GM18507 (cell line): ENCODE data around the gene KCND2.

Source experiments
- DNase-seq: peaks from one replicate; pipeline ENCODE4 v3.0.0; 2011; ENCODE audit warnings: low read depth; ENCODE audit not compliant: insufficient read length; ENCODE audit errors: extremely low spot score
- FAIRE-seq: peaks from 2 replicates; lab custom pipeline; 2011; peaks lifted over from hg19 to GRCh38; lab: Jason Lieb, UNC

KCND2 gene

GRCh38 chr7:120723465-120724385, 450.8 kb downstream of the KCND2 start:
- no peak for DNase-seq
- no peak for FAIRE-seq

GRCh38 chr7:120724448-120724847, 451.5 kb downstream of the KCND2 start:
- DNase-seq (no peak), FAIRE-seq (no peak)

GRCh38 chr7:120724955-120725354, 452.0 kb downstream of the KCND2 start:
- no peak for DNase-seq
- no peak for FAIRE-seq

- peak; percentile 87 for FAIRE-seq
- DNase-seq: no peak
Observed at GRCh38 chr7:120725376-120726039, 452.5 kb downstream of the KCND2 start.

GRCh38 chr7:120729245-120729644, 456.3 kb downstream of the KCND2 start:
- DNase-seq (no peak), FAIRE-seq (no peak)

GRCh38 chr7:120731271-120731670, 458.3 kb downstream of the KCND2 start:
- DNase-seq (no peak), FAIRE-seq (no peak)

- FAIRE-seq (no peak), DNase-seq (no peak)
Observed at GRCh38 chr7:120732256-120732655, 459.3 kb downstream of the KCND2 start.

- DNase-seq: no peak
- no peak for FAIRE-seq
Observed at GRCh38 chr7:120733143-120733542, 460.2 kb downstream of the KCND2 start.

GRCh38 chr7:120733835-120734234, 460.9 kb downstream of the KCND2 start:
- DNase-seq (no peak), FAIRE-seq (no peak)

GRCh38 chr7:120735791-120736190, 462.8 kb downstream of the KCND2 start:
- no peak for FAIRE-seq
- DNase-seq: no peak

GRCh38 chr7:120738816-120739215, 465.8 kb downstream of the KCND2 start:
- FAIRE-seq: no peak
- no peak for DNase-seq

GRCh38 chr7:120740348-120740747, 467.4 kb downstream of the KCND2 start:
- DNase-seq: no peak
- FAIRE-seq: no peak

- no peak for DNase-seq
Observed at GRCh38 chr7:120741371-120742042, 468.5 kb downstream of the KCND2 start.

GRCh38 chr7:120742372-120742771, 469.4 kb downstream of the KCND2 start:
- FAIRE-seq (no peak), DNase-seq (no peak)

More at GRCh38 chr7:120741371-120742042, 468.5 kb downstream of the KCND2 start:
- no peak for FAIRE-seq

GRCh38 chr7:120743128-120743527, 470.2 kb downstream of the KCND2 start:
- FAIRE-seq (no peak), DNase-seq (no peak)

- FAIRE-seq (peak; percentile 60), DNase-seq (peak; percentile 5)
Observed at GRCh38 chr7:120760050-120760449, 487.1 kb downstream of the KCND2 start.

GRCh38 chr7:120760851-120761250, 487.9 kb downstream of the KCND2 start:
- DNase-seq (no peak), FAIRE-seq (no peak)

- DNase-seq: no peak
Observed at GRCh38 chr7:120770206-120770605, 497.2 kb downstream of the KCND2 start.

GRCh38 chr7:120774481-120774880, 501.5 kb downstream of the KCND2 start:
- FAIRE-seq (no peak), DNase-seq (no peak)

More at GRCh38 chr7:120770206-120770605, 497.2 kb downstream of the KCND2 start:
- FAIRE-seq: no peak

GRCh38 chr7:120775755-120776154, 502.8 kb downstream of the KCND2 start:
- no peak for DNase-seq
- no peak for FAIRE-seq
